NB4 (cell line): ENCODE measurements around the gene MYO15B.

Source experiments
- CTCF ChIP-seq: IDR thresholded peaks from one replicate; pipeline ENCODE4 v1.5.1; 2012; ENCODE audit warnings: low read depth, low read length
- POLR2A ChIP-seq: IDR thresholded peaks from 2 replicates; pipeline ENCODE4 v1.6.1; 2011; ENCODE audit warnings: mild to moderate bottlenecking; ENCODE audit not compliant: insufficient read length; ENCODE audit errors: extremely low read depth

DNA sequence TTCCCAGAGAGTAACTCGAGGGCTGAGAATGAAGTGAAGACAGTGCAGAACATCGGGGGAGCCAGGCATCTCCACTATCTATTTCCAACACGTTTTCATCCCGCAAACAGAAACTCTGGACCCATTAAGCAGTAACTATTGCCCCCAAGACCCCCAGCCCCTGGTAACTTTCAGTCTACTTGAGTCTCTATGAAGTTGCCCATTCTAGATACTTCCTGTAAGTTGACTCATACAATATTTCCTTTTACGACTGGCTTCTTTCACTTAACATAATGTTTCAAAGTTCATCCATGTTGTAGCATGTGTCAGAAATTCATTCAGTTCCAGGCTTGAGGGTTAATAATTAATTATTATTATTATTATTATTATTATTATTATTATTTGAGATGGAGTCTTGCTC is 19.5 kb downstream of the MYO15B start:
- TF ChIP-seq CTCF (no peak), POLR2A (no peak)
